ENCODE data around the gene ACKR1.

DNA sequence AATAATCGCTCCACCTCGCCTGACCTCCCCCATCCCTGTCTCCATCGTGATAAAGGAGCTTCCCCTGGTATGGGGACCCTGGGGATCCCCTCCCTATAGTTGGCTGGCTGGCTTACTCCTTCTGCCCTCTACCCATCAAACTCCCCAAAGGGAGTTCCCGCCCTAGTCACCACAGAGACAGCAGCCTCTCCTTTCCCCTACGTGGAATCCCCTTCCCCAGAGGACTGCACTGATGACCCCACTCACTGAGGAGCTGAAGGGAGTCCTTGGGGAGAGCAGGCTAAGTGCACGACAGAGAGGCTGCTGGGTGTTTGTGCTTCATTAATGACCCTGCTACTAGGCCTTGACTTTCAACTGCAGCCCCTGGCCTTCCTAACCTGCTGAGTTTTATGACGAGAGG, 31.4 kb upstream of the ACKR1 start:
- TF ChIP-seq RXRA (CRISPR knock-in tag; IDR thresholded peaks at IDR 0.05) (no peak), CTCF (CRISPR knock-in tag; IDR thresholded peaks at IDR 0.05) (no peak), CBFB (CRISPR knock-in tag; IDR thresholded peaks at IDR 0.05) (no peak), ZNF407 (CRISPR knock-in tag; IDR thresholded peaks at IDR 0.05; ENCODE audit: not compliant biosample characterization) (no peak), ZNF687 (CRISPR knock-in tag; IDR thresholded peaks at IDR 0.05) (no peak), NFKB2 (CRISPR knock-in tag; IDR thresholded peaks at IDR 0.05; ENCODE audit: borderline replicate concordance) (no peak), HOXA7 (CRISPR knock-in tag; IDR thresholded peaks at IDR 0.05) (no peak), SP1 (IDR thresholded peaks at IDR 0.05) (no peak), SP1 (CRISPR knock-in tag; IDR thresholded peaks at IDR 0.05) (no peak)

Data from HepG2 (cell line).